HK-2 (cell line): ENCODE data around the gene RNF182.
A peak's percentile ranks its signal among the peaks of the same experiment; 100 is the strongest.
"Not testable (repeated sequence)": the region's sequence is repeated elsewhere in the genome, so short reads cannot be mapped to it uniquely, and the experiment has no call there.

ENCODE experiments used
- DNase-seq: peaks from one replicate; pipeline ENCODE4 v3.0.0-alpha.2; 2018; ENCODE audit not compliant: unreplicated experiment

RNF182 gene

GRCh38 chr6:13917141-13917540 lies 7.6 kb upstream of the RNF182 start:
- no peak for DNase-seq

GRCh38 chr6:13918686-13919250 lies 6.0 kb upstream of the RNF182 start:
- DNase-seq: no peak

GRCh38 chr6:13919861-13920260 lies 4.9 kb upstream of the RNF182 start:
- no peak for DNase-seq

GRCh38 chr6:13920552-13920951 lies 4.2 kb upstream of the RNF182 start:
- DNase-seq: no peak

DNA sequence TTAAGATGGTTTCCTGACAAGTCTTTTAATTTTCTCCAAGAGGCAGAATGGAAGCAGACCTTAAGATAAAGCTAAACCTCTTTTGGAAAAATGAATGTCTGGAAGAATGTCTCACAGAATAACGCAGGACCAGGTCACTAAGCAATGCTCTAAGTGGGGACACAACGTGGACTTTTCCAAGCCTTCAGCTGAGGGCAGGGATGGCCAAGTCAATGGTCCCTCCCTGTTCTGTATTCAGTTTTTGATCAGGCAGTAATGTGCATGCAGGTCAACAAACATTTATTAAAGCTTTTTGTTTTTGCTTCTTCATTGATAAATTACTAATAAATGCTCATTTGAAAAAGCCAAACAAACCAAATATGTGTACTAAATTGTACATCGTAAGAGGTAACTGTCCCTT lies 2.0 kb upstream of the RNF182 start:
- DNase-seq: no peak

DNA sequence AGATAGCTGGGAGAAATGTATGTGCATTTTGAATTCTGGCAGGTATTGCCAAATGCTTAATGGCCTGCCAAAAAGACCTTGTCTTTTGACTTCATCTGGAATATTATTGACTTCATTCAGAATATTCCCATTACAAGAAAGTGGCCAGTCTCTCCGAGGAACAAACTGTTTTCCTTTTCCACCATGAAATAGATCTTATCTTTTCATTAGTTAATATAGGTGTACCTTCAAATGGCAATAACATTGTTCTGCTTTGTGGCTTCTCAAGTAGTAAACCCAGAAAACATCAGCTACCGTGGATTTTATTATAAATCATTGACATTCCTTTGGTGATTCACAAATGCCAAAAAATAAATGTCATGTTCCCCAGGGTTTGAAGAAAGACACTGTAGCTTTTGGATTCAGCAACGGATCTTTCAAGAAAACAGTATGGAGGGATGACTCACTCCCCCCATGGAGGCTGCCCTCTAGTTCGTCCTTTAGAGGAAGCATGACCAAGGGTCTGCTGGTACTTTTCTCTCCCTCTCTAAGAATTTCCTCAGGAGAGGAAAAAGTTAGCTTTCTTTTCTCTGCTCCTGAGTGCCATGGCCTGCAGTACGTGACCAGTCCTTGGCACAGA lies 1.1 kb upstream of the RNF182 start:
- peak; percentile 4 for DNase-seq

DNA sequence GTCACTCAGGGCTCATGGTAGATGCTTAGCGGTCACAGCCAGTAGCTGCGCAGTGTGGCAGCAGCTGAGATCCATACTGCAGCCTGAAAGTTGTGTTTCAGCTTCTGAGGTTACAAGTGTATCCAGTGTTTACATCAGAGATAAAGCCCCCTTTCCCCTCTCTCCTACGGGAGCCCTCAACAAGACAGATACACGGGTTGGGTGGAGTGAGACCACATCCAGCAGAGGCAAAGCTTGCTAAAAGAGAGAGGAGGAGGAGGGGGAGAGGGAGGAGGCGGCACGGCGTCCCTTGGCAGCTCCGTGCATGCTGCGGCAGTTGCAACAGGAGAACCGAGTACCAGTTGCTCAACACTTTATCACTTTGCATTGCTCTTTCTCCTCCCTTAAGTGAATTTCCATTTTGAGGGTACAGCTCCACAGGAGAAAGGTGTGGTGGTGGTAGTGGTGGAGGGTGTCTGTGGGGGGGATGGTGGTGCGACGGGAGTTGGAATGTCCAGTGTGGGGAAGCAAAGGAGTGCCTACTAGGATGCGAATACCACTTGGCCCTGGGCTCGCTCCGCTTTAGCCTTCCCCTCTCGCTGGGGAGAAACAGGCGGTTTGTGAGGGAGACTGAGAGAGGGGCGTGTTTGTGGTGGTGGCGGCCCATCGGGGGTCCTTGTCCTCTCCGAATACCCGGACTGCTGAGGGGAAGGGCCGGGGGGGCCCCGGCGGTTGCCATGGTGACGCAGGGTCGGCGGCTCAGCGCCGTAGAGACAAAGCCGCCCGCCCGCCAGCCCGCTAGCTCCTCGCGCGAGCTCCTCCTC lies 405 bp upstream of the RNF182 start:
- peak; percentile 24 for DNase-seq

DNA sequence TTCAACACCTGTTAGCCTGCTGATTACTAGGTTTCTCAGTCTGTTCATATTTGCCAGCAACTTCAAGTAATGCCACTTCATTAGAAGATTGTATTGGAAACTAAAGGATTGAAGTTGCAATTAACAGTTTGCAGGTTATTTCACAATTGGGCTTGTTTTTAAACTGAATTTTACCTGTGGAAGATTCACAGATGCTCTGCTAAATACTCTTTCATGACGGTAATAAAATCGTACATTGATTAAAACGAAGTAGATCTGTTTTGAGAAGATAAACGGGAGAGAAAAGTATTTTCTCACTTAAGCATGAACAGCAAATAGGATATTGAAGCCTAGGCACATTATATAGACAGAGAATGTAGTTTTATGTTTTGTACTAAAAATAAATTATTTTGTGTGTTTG lies 1.6 kb downstream of the RNF182 start:
- no peak for DNase-seq

DNA sequence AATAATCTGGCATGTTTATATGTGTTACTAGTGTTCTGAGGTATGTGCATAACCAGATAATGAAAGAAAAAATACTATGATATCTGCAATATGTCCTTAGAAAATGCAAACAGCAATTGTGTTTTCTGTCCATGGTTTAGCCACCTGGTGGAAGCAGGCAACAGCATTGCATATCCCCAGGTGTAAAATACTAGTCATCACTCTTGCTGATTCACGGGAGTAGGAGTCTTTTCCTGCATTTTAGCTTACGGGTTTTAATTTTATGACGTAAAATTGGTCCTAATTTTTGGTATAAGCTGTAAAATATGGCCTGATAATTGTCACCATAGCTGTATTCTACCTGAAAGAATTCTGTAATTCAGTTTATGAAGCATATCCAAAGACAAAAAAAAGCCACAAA lies 2.5 kb downstream of the RNF182 start:
- DNase-seq: no peak

DNA sequence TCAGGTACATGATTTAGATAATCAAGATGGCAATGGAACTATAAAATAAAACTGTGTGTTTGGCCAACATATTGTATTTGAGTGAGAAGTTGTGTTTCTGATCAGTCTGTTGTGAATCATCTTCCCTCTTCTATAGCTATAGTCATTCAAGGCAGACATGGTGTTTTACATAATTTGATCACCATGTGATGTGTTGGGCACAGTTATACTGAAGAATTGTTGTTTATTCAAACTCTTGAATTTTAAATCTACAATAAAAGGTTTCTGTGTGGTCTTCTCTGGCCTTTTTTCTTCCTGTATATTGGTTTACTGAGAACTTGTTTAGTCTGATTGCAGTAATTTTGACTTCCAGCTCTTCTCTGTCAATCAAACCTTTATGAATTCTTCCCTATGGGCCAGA lies 4.4 kb downstream of the RNF182 start:
- no peak for DNase-seq

DNA sequence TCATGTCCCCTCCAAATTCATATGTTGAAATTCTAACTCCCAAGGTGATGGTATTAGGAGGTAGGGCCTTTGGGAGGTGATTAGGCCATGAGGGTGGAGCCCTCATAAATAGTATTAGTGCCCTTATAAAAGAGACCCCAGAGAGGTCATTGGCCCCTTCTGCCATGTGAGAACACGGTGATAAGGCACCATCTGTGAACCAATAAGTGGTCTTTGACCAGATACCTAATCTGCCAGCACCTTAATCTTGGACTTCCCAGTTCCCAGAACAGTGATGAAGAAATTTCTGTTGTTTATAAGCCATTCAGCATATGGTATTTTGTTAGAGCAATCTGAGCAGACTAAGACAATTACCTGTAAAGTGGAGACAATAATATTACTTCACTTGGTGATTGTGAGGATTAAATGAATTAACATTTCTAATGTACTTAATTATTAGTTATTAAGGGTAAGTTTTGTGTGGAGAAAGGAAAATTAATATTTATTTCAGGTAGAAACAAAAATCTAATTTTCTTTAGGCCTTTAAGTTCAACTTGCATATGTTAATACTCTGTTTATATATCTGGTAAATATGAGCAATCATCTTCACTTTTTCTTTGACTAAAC lies 7.1 kb downstream of the RNF182 start:
- no peak for DNase-seq

GRCh38 chr6:13932785-13933184 lies 8.0 kb downstream of the RNF182 start:
- DNase-seq: no peak

- no peak for DNase-seq
These were observed 10.0 kb downstream of the RNF182 start for GRCh38 chr6:13934721-13935120.

DNA sequence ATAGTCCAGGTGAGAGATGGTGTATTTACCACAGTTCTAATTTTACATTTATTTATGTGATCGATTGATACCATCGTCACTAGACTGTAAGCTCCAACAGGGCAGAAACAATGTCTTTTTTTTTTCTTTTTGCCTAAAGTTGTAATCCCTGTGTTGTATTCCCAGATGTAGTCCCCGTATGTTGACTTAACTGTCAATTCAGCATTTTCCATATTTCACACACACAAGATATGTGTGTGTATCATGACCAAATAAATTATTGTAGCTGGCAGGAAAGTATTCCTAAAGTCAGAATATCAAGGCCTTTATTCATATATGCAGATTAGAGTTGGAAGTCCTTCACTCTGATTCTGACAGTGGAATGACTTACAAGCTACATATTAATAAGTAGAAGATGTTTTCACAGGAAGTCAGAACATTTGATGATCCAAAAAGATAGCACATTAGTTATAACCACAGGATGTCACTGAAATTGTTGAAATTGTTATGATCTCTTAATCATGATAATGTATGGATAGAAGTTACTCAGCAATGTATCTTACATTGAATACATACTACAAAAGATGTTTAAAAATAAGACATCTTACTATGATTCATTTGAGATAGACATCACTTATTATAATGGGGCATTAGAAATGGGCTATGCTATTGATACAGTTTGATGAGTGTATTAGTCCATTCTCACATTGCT lies 10.6 kb downstream of the RNF182 start:
- no peak for DNase-seq

- not testable (repeated sequence) for DNase-seq
These were observed 11.1 kb downstream of the RNF182 start for GRCh38 chr6:13935881-13936261.

GRCh38 chr6:13941902-13942301 lies 17.1 kb downstream of the RNF182 start:
- DNase-seq: no peak

GRCh38 chr6:13943943-13944342 lies 19.2 kb downstream of the RNF182 start:
- DNase-seq: no peak

GRCh38 chr6:13946506-13946905 lies 21.8 kb downstream of the RNF182 start:
- no peak for DNase-seq

DNA sequence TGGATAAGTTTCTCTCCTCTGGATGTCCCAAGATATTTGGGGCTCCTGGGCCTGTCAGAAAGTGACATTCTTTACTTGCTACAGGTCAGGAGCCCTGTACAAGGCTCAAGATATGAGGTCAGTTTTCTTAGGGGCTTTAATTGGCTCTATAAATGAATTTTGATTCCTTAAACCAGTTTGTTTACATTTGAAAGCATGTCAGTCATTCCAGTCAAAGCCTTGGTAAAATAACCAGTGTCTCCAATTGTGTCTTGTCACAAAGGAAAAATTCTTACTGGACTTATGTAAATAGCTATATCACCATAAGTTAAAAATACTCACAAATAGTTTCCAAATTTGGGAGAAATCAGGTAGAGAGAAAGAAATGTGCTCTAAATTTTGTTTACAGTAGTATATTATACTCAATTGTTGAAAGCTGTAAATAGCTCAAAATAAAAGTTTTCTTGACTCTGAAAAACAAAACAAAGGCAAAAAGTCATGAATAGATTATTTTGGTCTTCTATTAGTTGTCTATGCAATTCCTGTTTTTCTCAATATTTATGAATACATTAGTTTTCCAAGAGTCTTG lies 22.9 kb downstream of the RNF182 start:
- no peak for DNase-seq

DNA sequence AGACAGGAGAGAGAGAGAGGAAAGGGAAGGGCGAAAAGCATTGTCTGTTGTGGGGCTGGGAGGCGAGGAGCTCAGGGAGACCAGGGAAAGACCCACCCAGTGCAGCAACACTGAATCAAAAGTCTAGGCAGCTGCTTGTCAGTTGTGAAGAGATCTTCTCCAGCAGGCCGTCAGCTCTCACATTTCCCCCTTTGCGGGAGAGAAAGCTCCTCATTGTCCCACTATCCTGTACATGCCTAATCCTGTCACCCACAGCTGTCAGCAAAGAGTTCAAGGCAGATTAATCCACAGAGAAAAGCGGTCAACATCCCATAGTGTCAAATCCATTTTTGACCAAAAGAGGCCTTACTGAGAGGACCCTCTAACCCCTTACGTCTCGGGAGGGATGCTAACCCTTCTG lies 27.3 kb downstream of the RNF182 start:
- no peak for DNase-seq

GRCh38 chr6:13953061-13953705 lies 28.4 kb downstream of the RNF182 start:
- DNase-seq: peak; percentile 27
